ENCODE data around the gene BTBD2. TPM values are rescaled to one million over a fixed set of nuclear protein-coding genes. Genes with fewer than 3 reads are reported as not detected.
A peak's percentile ranks its signal among the peaks of the same experiment; 100 is the strongest.
"Not testable (repeated sequence)": the region's sequence is repeated elsewhere in the genome, so short reads cannot be mapped to it uniquely, and the experiment has no call there.

BTBD2 gene
- total and polyA plus RNA-seq, 2 donors, result 18.0 to 36.9 TPM

GRCh38 chr19:2037651-2038255, 22.2 kb upstream of the BTBD2 start:
- DNase-seq (ENCODE audit: low read depth in 6 of 9, low spot score in 9 of 9), result no peak
- H3K27ac ChIP-seq (ENCODE audit: low read depth in 1 of 2, low read length in 1 of 2), result no peak overlapping the region
- H3K27me3 ChIP-seq (ENCODE audit: control insufficient read depth in 2 of 2, insufficient read depth in 1 of 2, low read length in 1 of 2), result peaks cover 0 to 4% of the 10 kb centered on the region in 2 donors
- peaks cover 42 to 45% of the 10 kb centered on the region in 2 donors for H3K36me3 ChIP-seq (ENCODE audit: control insufficient read depth in 2 of 2, insufficient read depth in 2 of 2, low read length in 1 of 2)
- WGBS, result 95% methylated on average over 24 of the region's 24 CpGs
- peaks cover 2 to 22% of the 10 kb centered on the region in 2 donors for H3K9me3 ChIP-seq (ENCODE audit: control insufficient read depth in 2 of 2, insufficient read depth in 1 of 2, low read length in 1 of 2)
- peaks cover 18 to 39% of the 10 kb centered on the region in 2 donors for H3K4me1 ChIP-seq (ENCODE audit: control insufficient read depth in 2 of 2, insufficient read depth in 2 of 2, low read length in 2 of 2)
- no peak overlapping the region for H3K4me3 ChIP-seq (ENCODE audit: low read length in 2 of 2)

GRCh38 chr19:2036424-2036823, 20.9 kb upstream of the BTBD2 start:
- Histone ChIP-seq H3K9me3 (ENCODE audit: control insufficient read depth in 2 of 2, insufficient read depth in 1 of 2, low read length in 1 of 2) (peaks cover 2 to 17% of the 10 kb centered on the region in 2 donors), H3K27me3 (ENCODE audit: control insufficient read depth in 2 of 2, insufficient read depth in 1 of 2, low read length in 1 of 2) (peaks cover 0 to 11% of the 10 kb centered on the region in 2 donors), H3K4me3 (ENCODE audit: low read length in 2 of 2) (no peak overlapping the region), H3K4me1 (ENCODE audit: control insufficient read depth in 2 of 2, insufficient read depth in 2 of 2, low read length in 2 of 2) (peaks cover 18 to 39% of the 10 kb centered on the region in 2 donors), H3K36me3 (ENCODE audit: control insufficient read depth in 2 of 2, insufficient read depth in 2 of 2, low read length in 1 of 2) (peaks cover 37 to 38% of the 10 kb centered on the region in 2 donors), H3K27ac (ENCODE audit: low read depth in 1 of 2, low read length in 1 of 2) (no peak overlapping the region)
- DNase-seq (ENCODE audit: low read depth in 6 of 9, low spot score in 9 of 9), result no peak
- 98% methylated on average over 8 of the region's 8 CpGs for WGBS

- no peak overlapping the region for H3K27ac ChIP-seq (ENCODE audit: low read depth in 1 of 2, low read length in 1 of 2)
- WGBS, result 91% methylated on average over 14 of the region's 14 CpGs
- peaks cover 30 to 31% of the 10 kb centered on the region in 2 donors for H3K36me3 ChIP-seq (ENCODE audit: control insufficient read depth in 2 of 2, insufficient read depth in 2 of 2, low read length in 1 of 2)
- H3K4me3 ChIP-seq (ENCODE audit: low read length in 2 of 2), result no peak overlapping the region
- peaks cover 2 to 17% of the 10 kb centered on the region in 2 donors for H3K9me3 ChIP-seq (ENCODE audit: control insufficient read depth in 2 of 2, insufficient read depth in 1 of 2, low read length in 1 of 2)
- no peak for DNase-seq (ENCODE audit: low read depth in 6 of 9, low spot score in 9 of 9)
- H3K4me1 ChIP-seq (ENCODE audit: control insufficient read depth in 2 of 2, insufficient read depth in 2 of 2, low read length in 2 of 2), result peaks cover 10 to 31% of the 10 kb centered on the region in 2 donors
- peaks cover 0 to 11% of the 10 kb centered on the region in 2 donors for H3K27me3 ChIP-seq (ENCODE audit: control insufficient read depth in 2 of 2, insufficient read depth in 1 of 2, low read length in 1 of 2)
Observed at GRCh38 chr19:2035590-2035991, 20.1 kb upstream of the BTBD2 start.

GRCh38 chr19:2034729-2035589, 19.4 kb upstream of the BTBD2 start:
- peak in 2 of 9 donors; percentile 28 to 47 for DNase-seq (ENCODE audit: low read depth in 6 of 9, low spot score in 9 of 9)
- H3K36me3 ChIP-seq (ENCODE audit: control insufficient read depth in 2 of 2, insufficient read depth in 2 of 2, low read length in 1 of 2), result peaks cover 23 to 24% of the 10 kb centered on the region in 2 donors
- WGBS, result 60% methylated on average over 34 of the region's 34 CpGs
- H3K4me1 ChIP-seq (ENCODE audit: control insufficient read depth in 2 of 2, insufficient read depth in 2 of 2, low read length in 2 of 2), result peaks cover 9 to 26% of the 10 kb centered on the region in 2 donors
- no peak overlapping the region for H3K4me3 ChIP-seq (ENCODE audit: low read length in 2 of 2)
- H3K27me3 ChIP-seq (ENCODE audit: control insufficient read depth in 2 of 2, insufficient read depth in 1 of 2, low read length in 1 of 2), result peaks cover 0 to 11% of the 10 kb centered on the region in 2 donors
- no peak overlapping the region for H3K27ac ChIP-seq (ENCODE audit: low read depth in 1 of 2, low read length in 1 of 2)
- peaks cover 2 to 17% of the 10 kb centered on the region in 2 donors for H3K9me3 ChIP-seq (ENCODE audit: control insufficient read depth in 2 of 2, insufficient read depth in 1 of 2, low read length in 1 of 2)

- Histone ChIP-seq H3K36me3 (ENCODE audit: control insufficient read depth in 2 of 2, insufficient read depth in 2 of 2, low read length in 1 of 2) (peaks cover 16 to 17% of the 10 kb centered on the region in 2 donors), H3K9me3 (ENCODE audit: control insufficient read depth in 2 of 2, insufficient read depth in 1 of 2, low read length in 1 of 2) (peaks cover 2 to 17% of the 10 kb centered on the region in 2 donors), H3K4me1 (ENCODE audit: control insufficient read depth in 2 of 2, insufficient read depth in 2 of 2, low read length in 2 of 2) (peaks cover 9 to 26% of the 10 kb centered on the region in 2 donors), H3K27me3 (ENCODE audit: control insufficient read depth in 2 of 2, insufficient read depth in 1 of 2, low read length in 1 of 2) (peaks cover 0 to 11% of the 10 kb centered on the region in 2 donors)
- not testable (repeated sequence) for H3K27ac ChIP-seq (ENCODE audit: low read depth in 1 of 2, low read length in 1 of 2); DNase-seq (ENCODE audit: low read depth in 6 of 9, low spot score in 9 of 9); H3K4me3 ChIP-seq (ENCODE audit: low read length in 2 of 2)
- 96% methylated on average over 15 of the region's 15 CpGs for WGBS
Observed at GRCh38 chr19:2034253-2034652, 18.7 kb upstream of the BTBD2 start.

GRCh38 chr19:2033825-2034159, 18.3 kb upstream of the BTBD2 start:
- no peak for DNase-seq (ENCODE audit: low read depth in 6 of 9, low spot score in 9 of 9)
- H3K27ac ChIP-seq (ENCODE audit: low read depth in 1 of 2, low read length in 1 of 2), result no peak overlapping the region

GRCh38 chr19:2033115-2033824, 17.8 kb upstream of the BTBD2 start:
- Histone ChIP-seq H3K36me3 (ENCODE audit: control insufficient read depth in 2 of 2, insufficient read depth in 2 of 2, low read length in 1 of 2) (peaks cover 6 to 7% of the 10 kb centered on the region in 2 donors), H3K4me3 (ENCODE audit: low read length in 2 of 2) (no peak overlapping the region), H3K27me3 (ENCODE audit: control insufficient read depth in 2 of 2, insufficient read depth in 1 of 2, low read length in 1 of 2) (peaks cover 0 to 11% of the 10 kb centered on the region in 2 donors), H3K27ac (ENCODE audit: low read depth in 1 of 2, low read length in 1 of 2) (no peak overlapping the region), H3K4me1 (ENCODE audit: control insufficient read depth in 2 of 2, insufficient read depth in 2 of 2, low read length in 2 of 2) (peaks cover 9 to 26% of the 10 kb centered on the region in 2 donors), H3K9me3 (ENCODE audit: control insufficient read depth in 2 of 2, insufficient read depth in 1 of 2, low read length in 1 of 2) (peaks cover 2 to 17% of the 10 kb centered on the region in 2 donors)
- no peak for DNase-seq (ENCODE audit: low read depth in 6 of 9, low spot score in 9 of 9)
- 94% methylated on average over 6 of the region's 6 CpGs for WGBS

More at GRCh38 chr19:2033825-2034159, 18.3 kb upstream of the BTBD2 start:
- Histone ChIP-seq H3K9me3 (ENCODE audit: control insufficient read depth in 2 of 2, insufficient read depth in 1 of 2, low read length in 1 of 2) (peaks cover 2 to 17% of the 10 kb centered on the region in 2 donors), H3K27me3 (ENCODE audit: control insufficient read depth in 2 of 2, insufficient read depth in 1 of 2, low read length in 1 of 2) (peaks cover 0 to 11% of the 10 kb centered on the region in 2 donors), H3K36me3 (ENCODE audit: control insufficient read depth in 2 of 2, insufficient read depth in 2 of 2, low read length in 1 of 2) (peaks cover 12 to 13% of the 10 kb centered on the region in 2 donors), H3K4me3 (ENCODE audit: low read length in 2 of 2) (no peak overlapping the region), H3K4me1 (ENCODE audit: control insufficient read depth in 2 of 2, insufficient read depth in 2 of 2, low read length in 2 of 2) (peaks cover 9 to 26% of the 10 kb centered on the region in 2 donors)
- WGBS, result 86% methylated on average over 9 of the region's 9 CpGs

- Histone ChIP-seq H3K4me3 (ENCODE audit: low read length in 2 of 2) (no peak overlapping the region), H3K27ac (ENCODE audit: low read depth in 1 of 2, low read length in 1 of 2) (peak overlapping the region; percentile 50 to 91), H3K4me1 (ENCODE audit: control insufficient read depth in 2 of 2, insufficient read depth in 2 of 2, low read length in 2 of 2) (peaks cover 9 to 26% of the 10 kb centered on the region in 2 donors), H3K9me3 (ENCODE audit: control insufficient read depth in 2 of 2, insufficient read depth in 1 of 2, low read length in 1 of 2) (peaks cover 2 to 17% of the 10 kb centered on the region in 2 donors), H3K27me3 (ENCODE audit: control insufficient read depth in 2 of 2, insufficient read depth in 1 of 2, low read length in 1 of 2) (peaks cover 0 to 11% of the 10 kb centered on the region in 2 donors), H3K36me3 (ENCODE audit: control insufficient read depth in 2 of 2, insufficient read depth in 2 of 2, low read length in 1 of 2) (no peaks in the 10 kb centered on the region)
- DNase-seq (ENCODE audit: low read depth in 6 of 9, low spot score in 9 of 9), result peak in 1 of 9 donors; percentile 37
- WGBS, result 7% methylated on average over 19 of the region's 19 CpGs
Observed at GRCh38 chr19:2032296-2032941, 16.9 kb upstream of the BTBD2 start.

Measured in thymus (tissue), 11 donors.